Chondrocyte (in vitro differentiated cells): ENCODE results near the gene KIAA0825. TPM values are rescaled to one million over a fixed set of nuclear protein-coding genes. Genes with fewer than 3 reads are reported as not detected.
"Not testable (repeated sequence)": the region's sequence is repeated elsewhere in the genome, so short reads cannot be mapped to it uniquely, and the experiment has no call there.

Experiments used
- DNase-seq: peaks from one replicate; pipeline ENCODE4 v3.0.0; 2021; ENCODE audit warnings: mixed read lengths, low spot score
- H3K27ac Mint-ChIP-seq: one replicate; pipeline ENCODE4 v1.8.0; 2021; ENCODE audit warnings: mild to moderate bottlenecking, moderate library complexity, mixed read lengths; ENCODE audit not compliant: unreplicated experiment
- H3K27me3 Mint-ChIP-seq: 2 replicates; pipeline ENCODE4 v1.8.0; 2021; ENCODE audit warnings: low read depth, mixed read lengths
- H3K36me3 Mint-ChIP-seq: 2 replicates; pipeline ENCODE4 v1.8.0; 2021; ENCODE audit warnings: low read depth, mixed read lengths
- H3K4me1 Mint-ChIP-seq: 2 replicates; pipeline ENCODE4 v1.8.0; 2021; ENCODE audit warnings: low read depth, mild to moderate bottlenecking, mixed read lengths
- H3K4me3 Mint-ChIP-seq: one replicate; pipeline ENCODE4 v1.8.0; 2021; ENCODE audit warnings: mild to moderate bottlenecking, moderate library complexity, mixed read lengths; ENCODE audit not compliant: unreplicated experiment
- H3K9me3 Mint-ChIP-seq: 2 replicates; pipeline ENCODE4 v1.8.0; 2021; ENCODE audit warnings: low read depth, mixed read lengths
- CTCF ChIP-seq: fragments of 200-600 bp; sonication (generic); IDR thresholded peaks from 2 replicates; pipeline ENCODE4 v1.5.0; 2021; ENCODE audit warnings: antibody characterized with exemption, mild to moderate bottlenecking, moderate library complexity
- total RNA-seq: library from RNA; stranded (reverse); gene quantifications from 3 replicates; pipeline ENCODE4 v1.2.1, GENCODE V29; 2021

The KIAA0825 gene
- total RNA-seq, 1 donor from 2014 or later: 3.4 TPM

- H3K4me3 Mint-ChIP-seq: no peak overlapping the region
- peaks cover 3% of the 10 kb centered on the region for H3K36me3 Mint-ChIP-seq
- no peaks in the 10 kb centered on the region for H3K4me1 Mint-ChIP-seq
- no peaks in the 10 kb centered on the region for H3K27me3 Mint-ChIP-seq
- no peak for DNase-seq
- TF ChIP-seq CTCF: no peak
- peaks cover 7% of the 10 kb centered on the region for H3K9me3 Mint-ChIP-seq
- H3K27ac Mint-ChIP-seq: no peak overlapping the region
These were observed 23.0 kb downstream of the KIAA0825 start for GRCh38 chr5:94595281-94595840.

GRCh38 chr5:94577466-94578245, 40.7 kb downstream of the KIAA0825 start:
- H3K4me3 Mint-ChIP-seq: no peak overlapping the region
- no peak for DNase-seq
- no peak for TF ChIP-seq CTCF
- no peaks in the 10 kb centered on the region for H3K27me3 Mint-ChIP-seq
- no peaks in the 10 kb centered on the region for H3K9me3 Mint-ChIP-seq
- H3K36me3 Mint-ChIP-seq: no peaks in the 10 kb centered on the region
- H3K27ac Mint-ChIP-seq: no peak overlapping the region
- H3K4me1 Mint-ChIP-seq: peaks cover 4% of the 10 kb centered on the region

GRCh38 chr5:94575196-94575595, 43.2 kb downstream of the KIAA0825 start:
- no peaks in the 10 kb centered on the region for H3K36me3 Mint-ChIP-seq
- TF ChIP-seq CTCF: no peak
- H3K27ac Mint-ChIP-seq: no peak overlapping the region
- H3K9me3 Mint-ChIP-seq: no peaks in the 10 kb centered on the region
- no peak for DNase-seq
- peaks cover 4% of the 10 kb centered on the region for H3K4me1 Mint-ChIP-seq
- H3K27me3 Mint-ChIP-seq: no peaks in the 10 kb centered on the region
- no peak overlapping the region for H3K4me3 Mint-ChIP-seq

GRCh38 chr5:94573349-94573748, 45.1 kb downstream of the KIAA0825 start:
- H3K9me3 Mint-ChIP-seq, H3K27me3 Mint-ChIP-seq, H3K4me1 Mint-ChIP-seq, H3K27ac Mint-ChIP-seq, DNase-seq, H3K4me3 Mint-ChIP-seq, H3K36me3 Mint-ChIP-seq: not testable (repeated sequence)

- no peak overlapping the region for H3K4me3 Mint-ChIP-seq
- no peak for TF ChIP-seq CTCF
These were observed 47.0 kb downstream of the KIAA0825 start for GRCh38 chr5:94571415-94571814.

GRCh38 chr5:94564812-94565211, 53.6 kb downstream of the KIAA0825 start:
- no peak for TF ChIP-seq CTCF
- Mint-ChIP-seq H3K9me3 (no peaks in the 10 kb centered on the region), H3K27ac (no peak overlapping the region), H3K4me1 (no peaks in the 10 kb centered on the region), H3K27me3 (no peaks in the 10 kb centered on the region), H3K36me3 (no peaks in the 10 kb centered on the region), H3K4me3 (no peak overlapping the region)
- no peak for DNase-seq

More at GRCh38 chr5:94571415-94571814, 47.0 kb downstream of the KIAA0825 start:
- H3K27ac Mint-ChIP-seq: no peak overlapping the region
- no peaks in the 10 kb centered on the region for H3K36me3 Mint-ChIP-seq
- no peak for DNase-seq
- H3K27me3 Mint-ChIP-seq: no peaks in the 10 kb centered on the region
- H3K9me3 Mint-ChIP-seq: no peaks in the 10 kb centered on the region
- peaks cover 4% of the 10 kb centered on the region for H3K4me1 Mint-ChIP-seq
